Middle frontal gyrus (tissue), 1 donor: ENCODE results near the gene SCYL2.
"Not testable (repeated sequence)": the region's sequence is repeated elsewhere in the genome, so short reads cannot be mapped to it uniquely, and the experiment has no call there.

Experiments
- DNase-seq: peaks from one replicate; pipeline ENCODE4 v3.0.0-alpha.2; 2015; ENCODE audit warnings: low spot score; ENCODE audit errors: extremely low spot score

SCYL2 gene

GRCh38 chr12:100317371-100317770, 50.4 kb downstream of the SCYL2 start:
- DNase-seq, result no peak

- no peak for DNase-seq
These were observed 57.5 kb downstream of the SCYL2 start for GRCh38 chr12:100324498-100324897.

GRCh38 chr12:100326208-100326607, 59.2 kb downstream of the SCYL2 start:
- DNase-seq, result no peak

GRCh38 chr12:100329800-100330199, 62.8 kb downstream of the SCYL2 start:
- DNase-seq, result no peak

GRCh38 chr12:100331871-100332270, 64.9 kb downstream of the SCYL2 start:
- DNase-seq, result no peak

GRCh38 chr12:100332852-100333251, 65.9 kb downstream of the SCYL2 start:
- no peak for DNase-seq

GRCh38 chr12:100337299-100337698, 70.3 kb downstream of the SCYL2 start:
- DNase-seq, result no peak

- no peak for DNase-seq
These were observed 70.8 kb downstream of the SCYL2 start for GRCh38 chr12:100337727-100338126.

GRCh38 chr12:100339071-100339470, 72.1 kb downstream of the SCYL2 start:
- no peak for DNase-seq

GRCh38 chr12:100342897-100343296, 75.9 kb downstream of the SCYL2 start:
- not testable (repeated sequence) for DNase-seq

GRCh38 chr12:100344351-100344750, 77.4 kb downstream of the SCYL2 start:
- not testable (repeated sequence) for DNase-seq

GRCh38 chr12:100345020-100345767, 78.2 kb downstream of the SCYL2 start:
- DNase-seq, result no peak

- DNase-seq, result no peak
These were observed 79.7 kb downstream of the SCYL2 start for GRCh38 chr12:100346660-100347059.

- no peak for DNase-seq
These were observed 81.9 kb downstream of the SCYL2 start for GRCh38 chr12:100348657-100349454.

GRCh38 chr12:100356644-100357223, 89.8 kb downstream of the SCYL2 start, which contains the start of gene SLC17A8:
Gene SLC17A8 (plus strand): TSS chr12:100357074. CDS start chr12:100357392, 318 bp downstream.
- DNase-seq, result no peak

GRCh38 chr12:100359248-100359647, 92.3 kb downstream of the SCYL2 start:
- no peak for DNase-seq

GRCh38 chr12:100359822-100360221, 92.8 kb downstream of the SCYL2 start:
- no peak for DNase-seq

GRCh38 chr12:100360450-100360849, 93.5 kb downstream of the SCYL2 start:
- no peak for DNase-seq

- DNase-seq, result no peak
These were observed 97.3 kb downstream of the SCYL2 start for GRCh38 chr12:100364324-100364723.

- DNase-seq, result no peak
These were observed 98.4 kb downstream of the SCYL2 start for GRCh38 chr12:100365411-100365810.

- DNase-seq, result no peak
These were observed 101.1 kb downstream of the SCYL2 start for GRCh38 chr12:100368066-100368465.

- no peak for DNase-seq
These were observed 104.2 kb downstream of the SCYL2 start for GRCh38 chr12:100371146-100371545.
